ENCODE data around the gene CEP131. TPM values are rescaled to one million over a fixed set of nuclear protein-coding genes. Genes with fewer than 3 reads are reported as not detected.

Gene CEP131
- total and polyA plus RNA-seq, 7 donors, result 3.7 to 8.6 (median 4.9) TPM

GRCh38 chr17:81250286-81251093 lies 27.7 kb upstream of the CEP131 start:
- intact Hi-C loops (cut with DNase I), result loop anchor here in 1 of 2 donors (5.0 kb wide), 1 partner anchor 142 kb away; no protein-coding TSS in a partner anchor
- H3K4me3 ChIP-seq, result no peak overlapping the region
- no peaks in the 10 kb centered on the region for H3K9me3 ChIP-seq
- H3K36me3 ChIP-seq (ENCODE audit: insufficient read depth in 1 of 2, low read depth in 1 of 2), result peaks cover 0 to 21% of the 10 kb centered on the region in 2 donors
- H3K27ac ChIP-seq, result no peak overlapping the region
- DNase-seq, result peak; percentile 16 to 46
- no peaks in the 10 kb centered on the region for H3K27me3 ChIP-seq (ENCODE audit: insufficient read depth in 3 of 3, low read length in 2 of 3)
- no peak for TF ChIP-seq CTCF (IDR thresholded peaks at IDR 0.05)
- no peak for ATAC-seq
- 84 to 88% (median 84%) methylated on average over 31 of the region's 31 CpGs for WGBS, 3 donors
- H3K4me1 ChIP-seq, result peaks cover 11% of the 10 kb centered on the region

- DNase-seq, result peak; percentile 7 to 49
- ATAC-seq, result no peak
- Histone ChIP-seq H3K27ac (no peak overlapping the region), H3K4me3 (no peak overlapping the region), H3K9me3 (no peaks in the 10 kb centered on the region), H3K36me3 (ENCODE audit: insufficient read depth in 1 of 2, low read depth in 1 of 2) (peaks cover 0 to 21% of the 10 kb centered on the region in 2 donors), H3K4me1 (peaks cover under 1% of the 10 kb centered on the region), H3K27me3 (ENCODE audit: insufficient read depth in 3 of 3, low read length in 2 of 3) (no peaks in the 10 kb centered on the region)
- intact Hi-C loops (cut with DNase I), result loop anchor here in 1 of 2 donors (5.0 to 10.0 kb wide), 2 partner anchors 143 to 225 kb away; no protein-coding TSS in a partner anchor
- 85 to 88% (median 87%) methylated on average over 15 of the region's 15 CpGs for WGBS, 3 donors
- TF ChIP-seq CTCF (IDR thresholded peaks at IDR 0.05), result no peak
Observed at GRCh38 chr17:81249223-81250040, 26.7 kb upstream of the CEP131 start.

- intact Hi-C loops (cut with DNase I), result loop anchor here in 1 of 2 donors (10.0 kb wide), 1 partner anchor 224 kb away; no protein-coding TSS in a partner anchor
- peak; percentile 11 to 46 for DNase-seq
- H3K27me3 ChIP-seq (ENCODE audit: insufficient read depth in 3 of 3, low read length in 2 of 3), result no peaks in the 10 kb centered on the region
- no peak overlapping the region for H3K4me3 ChIP-seq
- no peaks in the 10 kb centered on the region for H3K9me3 ChIP-seq
- no peak for ATAC-seq
- WGBS, 3 donors, result 83 to 90% (median 86%) methylated on average over 16 of the region's 16 CpGs
- no peaks in the 10 kb centered on the region for H3K4me1 ChIP-seq
- no peak overlapping the region for H3K27ac ChIP-seq
- TF ChIP-seq CTCF (IDR thresholded peaks at IDR 0.05), result no peak
- H3K36me3 ChIP-seq (ENCODE audit: insufficient read depth in 1 of 2, low read depth in 1 of 2), result peaks cover 0 to 21% of the 10 kb centered on the region in 2 donors
Observed at GRCh38 chr17:81248649-81249048, 25.9 kb upstream of the CEP131 start.

- intact Hi-C loops (cut with DNase I), result loop anchor here in 1 of 2 donors (10.0 kb wide), 1 partner anchor 223 kb away; no protein-coding TSS in a partner anchor
- peak in 1 of 2 donors; percentile 3 for DNase-seq
- 89 to 93% (median 92%) methylated on average over 14 to 15 of the region's 15 CpGs for WGBS, 3 donors
Observed at GRCh38 chr17:81247339-81247990, 24.7 kb upstream of the CEP131 start.

More at GRCh38 chr17:81247339-81247990, 24.7 kb upstream of the CEP131 start:
- no peak overlapping the region for H3K27ac ChIP-seq
- H3K36me3 ChIP-seq (ENCODE audit: insufficient read depth in 1 of 2, low read depth in 1 of 2), result peaks cover 0 to 21% of the 10 kb centered on the region in 2 donors
- no peak for TF ChIP-seq CTCF (IDR thresholded peaks at IDR 0.05)
- H3K4me1 ChIP-seq, result no peaks in the 10 kb centered on the region
- no peak for ATAC-seq
- H3K27me3 ChIP-seq (ENCODE audit: insufficient read depth in 3 of 3, low read length in 2 of 3), result no peaks in the 10 kb centered on the region
- no peaks in the 10 kb centered on the region for H3K9me3 ChIP-seq
- no peak overlapping the region for H3K4me3 ChIP-seq
